Jurkat, Clone E6-1 (cell line): ENCODE measurements around the gene NAA60.
"Not testable (repeated sequence)": the region's sequence is repeated elsewhere in the genome, so short reads cannot be mapped to it uniquely, and the experiment has no call there.

Experiments
- DNase-seq: peaks from one replicate; pipeline ENCODE4 v3.0.0-alpha.2; 2011; ENCODE audit warnings: low read depth, low spot score
- H3K4me3 ChIP-seq: 2 replicates; pipeline ENCODE4 v1.5.1; 2011; ENCODE audit warnings: mild to moderate bottlenecking, low read length, control low read depth, moderate library complexity

Gene NAA60

DNA sequence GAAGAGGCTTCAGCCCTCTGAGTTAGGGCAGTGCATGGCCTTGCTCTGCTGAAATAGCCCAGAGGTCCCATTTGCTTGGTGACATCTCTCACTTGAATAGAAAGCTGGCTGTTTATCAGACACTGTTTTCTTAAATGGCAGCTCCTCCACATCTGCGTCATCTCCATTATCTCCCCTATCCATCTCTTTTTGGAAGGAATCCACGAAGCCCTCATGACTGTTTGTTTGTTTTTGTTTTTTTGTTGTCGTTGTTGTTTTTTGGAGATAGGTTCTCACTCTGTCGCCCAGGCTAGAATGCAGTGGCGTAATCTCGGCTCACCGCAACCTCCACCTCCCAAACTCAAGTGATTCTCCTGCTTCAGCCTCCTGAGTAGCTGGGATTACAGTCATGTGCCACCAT lies 16.6 kb downstream of the NAA60 start:
- DNase-seq: no peak
- H3K4me3 ChIP-seq: no peak overlapping the region

DNA sequence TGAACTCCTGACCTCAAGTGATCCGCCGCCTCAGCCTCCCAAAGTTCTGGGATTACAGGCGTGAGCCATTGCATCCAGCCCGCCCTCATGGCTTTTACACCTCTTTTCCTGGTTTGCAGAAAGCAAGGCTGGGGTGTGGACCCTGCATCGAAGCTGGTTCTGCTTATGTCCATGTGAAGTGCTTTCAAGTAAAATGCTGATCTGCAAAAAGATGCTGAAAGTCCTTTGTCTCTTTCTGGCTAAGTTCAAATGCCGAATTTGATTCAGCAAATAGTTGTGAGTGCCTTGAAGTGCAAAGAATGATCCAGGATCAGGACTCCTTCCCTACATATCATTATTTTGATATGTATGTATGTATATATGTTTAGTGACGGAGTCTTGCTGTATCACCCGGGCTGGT lies 17.1 kb downstream of the NAA60 start:
- no peak overlapping the region; the same call in 1 of the 2 replicates for H3K4me3 ChIP-seq
- DNase-seq: no peak

- DNase-seq: peak; percentile 76
- peak overlapping the region; percentile 5; the same call in 1 of the 2 replicates for H3K4me3 ChIP-seq
These were observed 17.7 kb downstream of the NAA60 start for GRCh38 chr16:3461151-3461550.

GRCh38 chr16:3465301-3465700 lies 21.8 kb downstream of the NAA60 start:
- no peak overlapping the region for H3K4me3 ChIP-seq
- no peak for DNase-seq

DNA sequence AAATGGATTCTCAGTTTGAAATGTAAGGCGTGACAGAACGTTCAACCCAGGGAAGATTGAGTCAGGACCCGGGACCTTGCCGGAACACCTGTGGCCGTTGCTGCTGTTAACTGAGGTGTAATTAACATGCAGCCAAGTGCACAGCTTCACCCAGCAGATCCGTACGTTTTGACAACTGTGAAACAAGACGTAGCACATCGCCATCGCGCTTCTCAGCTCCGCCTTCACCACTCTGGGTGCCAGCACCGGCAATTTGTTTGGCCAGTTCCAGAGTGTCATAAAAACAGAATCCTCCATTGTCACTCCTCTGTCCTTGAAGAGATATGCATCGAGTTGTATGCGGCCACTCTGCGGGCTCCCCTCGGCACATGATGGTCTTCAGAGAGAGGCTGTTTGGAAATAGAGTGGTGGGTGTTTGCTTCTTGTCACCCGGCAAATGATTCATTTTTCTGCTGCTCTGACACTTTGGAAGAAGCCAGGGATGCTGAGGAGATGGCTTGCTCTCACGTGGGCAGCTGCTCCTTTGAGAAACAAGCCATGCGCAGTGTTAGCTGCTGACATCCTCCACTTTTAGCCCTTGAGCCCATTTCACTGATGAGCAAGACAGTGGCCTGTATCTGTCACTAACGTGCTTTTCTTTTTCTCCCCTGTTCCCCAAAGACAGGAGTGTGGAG lies 22.6 kb downstream of the NAA60 start:
- no peak overlapping the region for H3K4me3 ChIP-seq
- DNase-seq: no peak

DNA sequence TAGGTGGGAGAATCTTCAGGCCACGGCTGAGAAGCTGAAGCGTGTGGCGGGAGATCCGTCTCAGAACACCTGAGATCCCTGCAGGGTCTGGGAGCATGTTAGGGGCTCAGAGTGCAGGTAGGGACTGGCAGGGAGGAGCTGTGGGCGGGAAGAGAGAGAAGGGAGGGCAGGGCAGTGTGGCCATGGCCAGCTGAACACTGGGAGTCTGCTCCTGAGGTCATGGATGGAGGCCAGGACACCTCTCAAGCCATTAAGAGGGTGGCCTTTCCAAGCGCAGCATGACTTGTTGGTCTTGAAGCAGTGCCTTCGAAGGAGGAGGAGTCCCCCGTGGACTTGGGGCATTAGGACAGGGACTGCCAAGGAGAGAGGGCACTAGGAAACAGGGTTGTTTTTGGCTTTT lies 23.7 kb downstream of the NAA60 start:
- DNase-seq: no peak
- H3K4me3 ChIP-seq: no peak overlapping the region

DNA sequence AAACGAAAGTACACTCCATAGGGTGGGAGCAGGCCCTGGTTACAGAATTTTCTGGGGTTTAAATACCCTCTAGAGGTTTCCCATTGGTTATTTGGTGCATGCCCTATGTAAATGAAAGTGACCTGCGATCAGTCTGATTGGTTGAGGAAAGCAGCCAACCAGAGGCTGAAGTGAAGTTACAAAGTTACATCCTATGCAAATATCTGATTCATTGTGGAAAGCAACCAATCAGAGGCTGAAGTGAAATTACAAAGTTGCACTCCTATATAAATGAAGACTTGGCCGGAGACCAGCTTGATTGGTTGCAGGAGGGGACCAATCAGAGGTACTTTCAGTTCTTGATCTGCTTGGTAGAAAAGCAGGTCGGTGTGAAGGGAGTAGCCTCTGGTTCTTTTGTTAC lies 24.4 kb downstream of the NAA60 start:
- DNase-seq: peak; percentile 78
- no peak overlapping the region for H3K4me3 ChIP-seq

- H3K4me3 ChIP-seq: no peak overlapping the region
These were observed 25.0 kb downstream of the NAA60 start for GRCh38 chr16:3468501-3468900.

GRCh38 chr16:3469736-3470135 lies 26.3 kb downstream of the NAA60 start:
- H3K4me3 ChIP-seq: no peak overlapping the region
- no peak for DNase-seq

More at GRCh38 chr16:3468501-3468900, 25.0 kb downstream of the NAA60 start:
- DNase-seq: no peak

DNA sequence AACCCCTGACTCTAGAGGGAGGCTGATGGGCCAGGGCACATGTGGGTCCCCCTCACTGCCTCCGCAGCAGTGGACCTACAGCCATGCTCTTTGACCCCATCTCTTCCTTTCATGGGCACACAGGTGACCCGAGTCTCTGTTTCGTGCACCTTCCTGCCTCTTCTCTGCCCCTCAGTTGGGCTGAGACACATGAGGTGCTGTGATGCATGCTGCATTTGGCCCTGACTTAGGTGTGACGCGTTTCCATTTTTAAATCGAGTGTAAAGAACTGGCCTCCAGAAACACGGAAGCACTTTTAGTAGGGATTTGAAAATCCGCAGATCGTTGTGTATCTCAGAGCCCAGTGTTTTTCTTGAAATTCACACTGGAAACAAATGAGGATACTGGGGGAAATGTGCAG lies 27.2 kb downstream of the NAA60 start:
- DNase-seq: no peak
- no peak overlapping the region for H3K4me3 ChIP-seq

- no peak overlapping the region for H3K4me3 ChIP-seq
- no peak for DNase-seq
These were observed 28.2 kb downstream of the NAA60 start for GRCh38 chr16:3471518-3472176.

DNA sequence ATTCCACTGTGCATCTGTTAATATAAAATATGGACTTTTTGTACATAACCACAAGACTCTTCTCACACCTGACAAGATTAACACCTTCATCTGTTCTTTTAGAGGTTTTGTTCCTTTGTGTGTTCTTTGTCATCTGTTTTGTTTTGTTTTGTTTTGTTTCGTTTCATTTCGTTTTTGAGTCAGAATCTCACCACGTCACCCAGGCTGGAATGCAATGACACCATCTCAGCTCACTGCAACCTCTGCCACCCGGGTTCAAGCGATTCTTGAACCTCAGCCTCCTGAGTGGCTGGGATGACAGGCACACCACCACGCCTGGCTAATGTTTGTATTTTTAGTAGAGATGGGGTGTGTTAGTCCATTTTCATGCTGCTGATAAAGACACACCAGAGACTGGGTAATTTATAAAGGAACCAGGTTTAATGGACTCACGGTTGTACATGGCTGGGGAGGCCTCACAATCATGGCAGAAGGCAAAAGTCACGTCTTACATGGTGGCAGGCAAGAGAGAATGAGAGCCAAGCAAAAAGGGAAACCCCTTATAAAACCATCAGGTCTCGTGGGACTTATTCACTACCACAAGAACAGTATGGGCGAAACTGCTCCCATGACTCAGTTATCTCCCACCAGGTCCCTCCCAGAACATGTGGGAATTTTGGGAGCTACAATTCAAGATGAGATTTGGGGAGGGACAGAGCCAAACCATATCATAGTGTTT lies 29.6 kb downstream of the NAA60 start:
- no peak overlapping the region for H3K4me3 ChIP-seq
- no peak for DNase-seq

- DNase-seq, H3K4me3 ChIP-seq: not testable (repeated sequence)
These were observed 30.1 kb downstream of the NAA60 start for GRCh38 chr16:3473596-3473943.

GRCh38 chr16:3474136-3474779 lies 30.8 kb downstream of the NAA60 start:
- no peak for DNase-seq
- H3K4me3 ChIP-seq: no peak overlapping the region

GRCh38 chr16:3474870-3475269 lies 31.4 kb downstream of the NAA60 start:
- not testable (repeated sequence) for DNase-seq, H3K4me3 ChIP-seq

DNA sequence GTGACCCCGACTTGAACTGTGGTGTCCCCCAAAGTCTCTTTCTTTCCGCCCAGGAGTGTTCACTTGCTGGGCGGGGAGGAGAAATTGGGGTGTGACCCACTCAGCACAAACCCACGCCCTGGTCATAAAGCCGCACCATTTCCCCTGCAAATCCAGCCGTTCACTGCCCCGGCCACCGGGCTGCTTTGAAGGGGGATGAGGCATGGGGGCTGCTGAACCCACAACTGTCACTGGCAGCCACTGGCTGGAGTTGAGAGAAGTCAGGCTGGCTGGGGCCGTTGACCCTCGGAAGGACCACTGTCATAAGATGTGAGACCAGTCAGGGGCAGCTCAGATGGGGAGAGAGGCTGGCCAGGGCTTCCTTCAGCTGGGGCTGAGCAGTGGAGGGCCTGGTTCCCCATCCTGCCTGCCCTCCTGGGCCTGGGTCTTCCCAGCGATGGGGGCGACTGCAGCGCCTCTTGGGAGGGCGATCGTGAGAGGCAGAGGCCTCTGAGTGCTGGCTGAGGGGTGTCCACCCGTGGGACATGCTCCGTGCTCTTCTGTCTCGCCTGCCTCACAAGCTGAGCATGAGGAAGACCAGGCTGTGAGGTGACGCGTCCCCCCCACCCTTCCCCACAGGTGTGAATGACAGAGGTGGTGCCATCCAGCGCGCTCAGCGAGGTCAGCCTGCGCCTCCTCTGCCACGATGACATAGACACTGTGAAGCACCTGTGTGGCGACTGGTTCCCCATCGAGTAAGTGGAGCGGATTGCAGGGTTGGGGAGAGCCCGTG lies 32.3 kb downstream of the NAA60 start:
- no peak overlapping the region for H3K4me3 ChIP-seq
- DNase-seq: no peak

DNA sequence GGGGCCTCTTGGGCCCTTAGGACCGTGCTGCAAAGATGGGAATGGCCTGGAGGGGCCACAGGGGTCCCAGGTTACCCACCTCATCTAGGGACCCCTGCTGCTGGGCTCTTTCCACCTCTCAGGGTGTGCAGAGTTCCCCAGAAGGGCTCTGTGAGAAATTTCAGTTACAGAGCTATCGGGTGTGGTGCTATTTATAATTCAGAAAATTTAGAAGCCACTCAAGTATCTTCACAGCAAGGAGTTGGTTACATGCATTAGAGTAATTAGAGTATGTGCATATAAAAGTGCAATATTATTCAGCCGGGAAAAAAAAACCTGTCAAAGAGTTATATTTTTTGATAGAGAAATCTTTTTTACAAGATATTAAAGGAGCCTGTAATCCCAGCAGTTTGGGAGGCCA lies 32.9 kb downstream of the NAA60 start:
- DNase-seq: no peak
- H3K4me3 ChIP-seq: no peak overlapping the region

DNA sequence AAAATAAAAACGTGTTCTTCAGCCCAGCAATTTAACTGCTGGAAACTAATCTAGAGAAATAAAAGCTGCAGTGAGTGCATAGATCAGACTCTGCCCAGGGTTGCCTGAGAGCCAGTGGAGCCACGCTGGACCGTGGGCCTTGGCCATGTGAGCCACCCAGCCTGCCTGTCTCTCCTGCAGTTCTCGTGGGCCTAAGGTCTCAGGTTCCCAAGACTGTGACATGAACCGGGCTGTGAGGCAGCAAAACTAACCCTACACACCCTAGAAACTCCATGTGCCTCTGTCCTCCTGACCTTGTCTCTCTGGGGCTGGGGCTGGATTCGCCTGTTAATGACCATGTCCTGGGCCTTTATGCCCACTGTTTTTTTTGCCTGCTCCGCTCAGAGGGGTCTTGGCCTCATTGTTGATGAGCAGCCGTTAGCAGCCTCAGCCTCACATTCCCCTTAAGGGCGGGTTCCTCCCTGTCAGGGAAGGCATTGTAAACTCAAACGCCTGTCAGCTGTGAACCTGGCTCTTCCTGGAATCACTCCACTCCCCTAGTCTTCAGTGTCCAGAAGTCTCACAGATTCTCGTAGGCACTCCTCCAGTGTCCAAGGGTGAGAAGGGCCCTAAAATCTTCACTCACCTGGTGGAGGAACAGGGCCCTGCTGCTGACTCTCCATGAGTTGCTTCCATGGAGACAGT lies 34.9 kb downstream of the NAA60 start:
- no peak overlapping the region for H3K4me3 ChIP-seq
- DNase-seq: no peak
